Endodermal cell (in vitro differentiated cells): ENCODE data around the gene MAGEB17. TPM values are rescaled to one million over a fixed set of nuclear protein-coding genes. Genes with fewer than 3 reads are reported as not detected.

Source experiments
- DNase-seq: peaks from one replicate; pipeline ENCODE4 v3.0.0-alpha.2; 2017
- H3K27ac ChIP-seq: 2 replicates; pipeline ENCODE4 v1.5.1; 2013; ENCODE audit warnings: mild to moderate bottlenecking, low read depth, low read length, moderate library complexity
- H3K27me3 ChIP-seq: 2 replicates; pipeline ENCODE4 v1.6.1; 2013; ENCODE audit warnings: mild to moderate bottlenecking, low read length, moderate library complexity; ENCODE audit not compliant: insufficient read depth, control insufficient read depth, poor library complexity, severe bottlenecking
- H3K36me3 ChIP-seq: 2 replicates; pipeline ENCODE4 v1.7.0; 2013; ENCODE audit warnings: mild to moderate bottlenecking, low read length, moderate library complexity; ENCODE audit not compliant: control insufficient read depth, insufficient read depth
- H3K4me1 ChIP-seq: one replicate; pipeline ENCODE4 v1.7.0; 2013; ENCODE audit warnings: low read length; ENCODE audit not compliant: control insufficient read depth, insufficient read depth
- H3K4me3 ChIP-seq: 2 replicates; pipeline ENCODE4 v1.5.1; 2013; ENCODE audit warnings: mild to moderate bottlenecking, low read length, moderate library complexity
- H3K9ac ChIP-seq: 2 replicates; pipeline ENCODE4 v1.6.1; 2013; ENCODE audit warnings: mild to moderate bottlenecking, low read length, moderate library complexity; ENCODE audit not compliant: poor library complexity, severe bottlenecking; ENCODE audit errors: extremely low read depth
- H3K9me3 ChIP-seq: 2 replicates; pipeline ENCODE4 v1.6.1; 2013; ENCODE audit warnings: mild to moderate bottlenecking, low read length, moderate library complexity; ENCODE audit not compliant: control insufficient read depth
- H3K27ac Mint-ChIP-seq: 2 replicates; pipeline ENCODE4 v1.8.0; 2020; ENCODE audit warnings: mixed read lengths
- H3K27me3 Mint-ChIP-seq: 2 replicates; pipeline ENCODE4 v1.8.0; 2021; ENCODE audit warnings: mild to moderate bottlenecking, mixed read lengths; ENCODE audit not compliant: insufficient read depth
- H3K36me3 Mint-ChIP-seq: 2 replicates; pipeline ENCODE4 v1.8.0; 2020; ENCODE audit warnings: low read depth, mixed read lengths
- H3K4me1 Mint-ChIP-seq: 2 replicates; pipeline ENCODE4 v1.8.0; 2020; ENCODE audit warnings: mixed read lengths
- H3K4me3 Mint-ChIP-seq: 2 replicates; pipeline ENCODE4 v1.8.0; 2020; ENCODE audit warnings: mild to moderate bottlenecking, moderate library complexity, mixed read lengths
- H3K9me3 Mint-ChIP-seq: 2 replicates; pipeline ENCODE4 v1.8.0; 2020; ENCODE audit warnings: mild to moderate bottlenecking, mixed read lengths
- CTCF ChIP-seq: fragments of 200-600 bp; sonication (generic); conservative IDR thresholded peaks from 2 replicates; pipeline ENCODE4 v1.5.0; 2021; ENCODE audit warnings: antibody characterized with exemption, mild to moderate bottlenecking
- WGBS, 2 experiments: methylation state at CpG; one replicate each; pipeline versions ENCODE4 v1.1.5 to v1.1.7; 2013; ENCODE audit warnings: missing lambda C conversion rate in 2 of 2, mixed read lengths in 1 of 2; ENCODE audit not compliant: insufficient coverage in 1 of 2, insufficient read length in 1 of 2; 5-methylcytosine and 5-hydroxymethylcytosine counted together
- total RNA-seq, 2 donors: library from RNA; stranded (reverse); fragmentation: NEBNext Ultra II Directional in 1 of 2; extraction: Animal tissue kit (Norgen Biotek cat#: 25700) in 1 of 2; gene quantifications; 2 replicates in 1 of 2; 3 replicates in 1 of 2; pipeline ENCODE4 v1.2.1, GENCODE V29; 2021

Gene MAGEB17
- total RNA-seq, 2 donors from 2014 or later, result 0.33 to 0.44 TPM

- WGBS, 2 experiments, result 89 to 90% methylated on average over 2 to 3 of the region's 3 CpGs
- no peak overlapping the region for H3K27ac ChIP-seq
- H3K36me3 ChIP-seq, result no peaks in the 10 kb centered on the region
- no peak for TF ChIP-seq CTCF
- Mint-ChIP-seq H3K27me3 (no peaks in the 10 kb centered on the region), H3K9me3 (no peaks in the 10 kb centered on the region), H3K4me1 (peaks cover 47% of the 10 kb centered on the region), H3K36me3 (no peaks in the 10 kb centered on the region), H3K4me3 (no peak overlapping the region), H3K27ac (no peak overlapping the region)
- no peaks in the 10 kb centered on the region for H3K27me3 ChIP-seq
- H3K9me3 ChIP-seq, result no peaks in the 10 kb centered on the region
- H3K9ac ChIP-seq, result no peak overlapping the region
- DNase-seq, result no peak
- no peak overlapping the region for H3K4me3 ChIP-seq
- no peaks in the 10 kb centered on the region for H3K4me1 ChIP-seq
These were observed 42.8 kb downstream of the MAGEB17 start for GRCh38 chrX:16210061-16210460.

GRCh38 chrX:16212024-16212423 is 44.7 kb downstream of the MAGEB17 start:
- H3K27ac ChIP-seq, result no peak overlapping the region
- WGBS, 2 experiments, result 100% methylated on average over 2 of the region's 2 CpGs; no CpG with 5 or more reads in 1 of the 2 experiments
- H3K27me3 ChIP-seq, result no peaks in the 10 kb centered on the region
- no peak overlapping the region for H3K9ac ChIP-seq
- Mint-ChIP-seq H3K27ac (peak overlapping the region; percentile 2), H3K36me3 (no peaks in the 10 kb centered on the region), H3K4me1 (peaks cover 57% of the 10 kb centered on the region), H3K27me3 (no peaks in the 10 kb centered on the region), H3K9me3 (no peaks in the 10 kb centered on the region), H3K4me3 (no peak overlapping the region)
- H3K4me3 ChIP-seq, result no peak overlapping the region
- no peak for DNase-seq
- no peak for TF ChIP-seq CTCF
- no peaks in the 10 kb centered on the region for H3K36me3 ChIP-seq
- H3K9me3 ChIP-seq, result no peaks in the 10 kb centered on the region
- no peaks in the 10 kb centered on the region for H3K4me1 ChIP-seq

- peaks cover 56% of the 10 kb centered on the region for H3K4me1 Mint-ChIP-seq
- H3K9me3 Mint-ChIP-seq, result no peaks in the 10 kb centered on the region
- H3K36me3 ChIP-seq, result no peaks in the 10 kb centered on the region
- H3K9me3 ChIP-seq, result no peaks in the 10 kb centered on the region
- no peaks in the 10 kb centered on the region for H3K27me3 Mint-ChIP-seq
- H3K4me3 ChIP-seq, result no peak overlapping the region
- no peaks in the 10 kb centered on the region for H3K36me3 Mint-ChIP-seq
- DNase-seq, result peak; percentile 65
- H3K27ac ChIP-seq, result no peak overlapping the region
- peak; percentile 74 for TF ChIP-seq CTCF
- H3K9ac ChIP-seq, result no peak overlapping the region
- H3K27ac Mint-ChIP-seq, result peak overlapping the region; percentile 2
- H3K4me1 ChIP-seq, result no peaks in the 10 kb centered on the region
- H3K4me3 Mint-ChIP-seq, result no peak overlapping the region
- no peaks in the 10 kb centered on the region for H3K27me3 ChIP-seq
These were observed 45.2 kb downstream of the MAGEB17 start for GRCh38 chrX:16212436-16212835.
